Measurements from ENCODE around the gene BEND3. TPM values are rescaled to one million over a fixed set of nuclear protein-coding genes. Genes with fewer than 3 reads are reported as not detected.

Gene BEND3
- total RNA-seq, 2 experiments from 2014 or later, result 0.82 to 0.92 TPM

- H3K9me3 ChIP-seq (ENCODE audit: control insufficient read depth in 1 of 2, insufficient read depth in 1 of 2, low read length in 2 of 2), result peaks cover 0 to 18% of the 10 kb centered on the region in 2 experiments
- peaks cover 3% of the 10 kb centered on the region for H3K36me3 ChIP-seq (ENCODE audit: insufficient read depth, low read length)
- ChIA-PET POLR2A (no interaction called here), CTCF (no interaction called here)
- intact Hi-C loops (cut with DNase I, micrococcal nuclease), result no loop called here
- no peaks in the 10 kb centered on the region for H3K27me3 ChIP-seq (ENCODE audit: control insufficient read depth in 1 of 2, insufficient read depth in 2 of 2, low read length in 2 of 2)
- Mint-ChIP-seq H3K4me1 (ENCODE audit: low read depth) (peaks cover 17% of the 10 kb centered on the region), H3K27me3 (no peaks in the 10 kb centered on the region), H3K9me3 (no peaks in the 10 kb centered on the region), H3K4me3 (no peak overlapping the region), H3K36me3 (ENCODE audit: low read depth) (no peaks in the 10 kb centered on the region), H3K27ac (no peak overlapping the region)
- H3K27ac ChIP-seq (ENCODE audit: low read depth in 1 of 2, low read length in 2 of 2), result no peak overlapping the region
- DNase-seq, result no peak
- peaks cover 9% of the 10 kb centered on the region for H3K4me1 ChIP-seq (ENCODE audit: insufficient read depth, low read length)
- ATAC-seq (ENCODE audit: poor library complexity), result no peak
- TF ChIP-seq CTCF (IDR thresholded peaks at IDR 0.05), result no peak
- H3K4me3 ChIP-seq (ENCODE audit: low read length), result no peak overlapping the region
Measured at GRCh38 chr6:107066697-107067659, 48.3 kb downstream of the BEND3 start.

DNA sequence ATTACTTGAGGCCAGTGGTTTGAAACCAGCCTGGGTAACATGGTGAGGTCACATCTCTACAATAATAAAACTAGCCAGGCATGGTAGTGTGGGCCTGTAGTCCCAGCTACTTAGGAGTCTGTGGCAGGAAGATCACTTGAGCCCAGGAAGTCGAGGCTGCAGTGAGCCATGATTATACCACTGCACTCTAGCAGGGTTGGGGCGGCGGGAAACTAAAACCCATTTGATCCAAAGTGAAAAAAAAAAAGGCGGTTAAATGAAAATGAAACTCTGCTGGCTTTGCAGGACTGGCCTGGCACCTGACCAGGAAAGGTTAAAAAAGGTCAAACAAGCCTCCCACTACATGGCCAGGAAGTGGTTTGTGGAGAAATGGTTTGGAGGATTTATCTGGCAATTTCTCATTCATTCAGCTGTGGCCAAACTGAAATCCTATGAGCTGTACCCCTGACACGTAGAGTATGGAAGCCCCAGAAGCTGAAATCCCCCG, 50.7 kb downstream of the BEND3 start:
- ATAC-seq (ENCODE audit: poor library complexity) (no peak), DNase-seq (peak in 1 of 14 experiments; percentile 47)

DNA sequence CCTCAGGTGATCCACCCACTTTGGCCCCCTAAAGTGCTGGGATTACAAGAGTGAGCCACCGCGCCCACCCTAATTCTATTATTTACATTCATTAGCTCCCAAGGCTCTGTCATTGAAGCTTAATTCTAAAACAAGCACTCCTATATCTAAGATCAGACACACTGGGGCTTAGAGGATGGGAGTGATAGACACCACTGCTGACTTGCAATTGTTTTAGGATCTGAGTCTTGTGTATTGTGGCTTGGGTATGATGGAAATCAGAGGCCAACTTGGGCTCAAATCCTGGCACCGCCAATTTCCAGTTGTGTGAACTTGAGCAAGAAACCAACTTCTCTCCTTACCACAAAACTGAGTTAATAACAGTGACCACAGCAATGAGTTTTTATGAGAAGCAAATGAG, 52.6 kb downstream of the BEND3 start:
- Histone ChIP-seq H3K36me3 (ENCODE audit: insufficient read depth, low read length) (no peaks in the 10 kb centered on the region), H3K27ac (ENCODE audit: low read depth in 1 of 2, low read length in 2 of 2) (no peak overlapping the region), H3K9me3 (ENCODE audit: control insufficient read depth in 1 of 2, insufficient read depth in 1 of 2, low read length in 2 of 2) (no peaks in the 10 kb centered on the region), H3K4me1 (ENCODE audit: insufficient read depth, low read length) (peaks cover 23% of the 10 kb centered on the region), H3K4me3 (ENCODE audit: low read length) (no peak overlapping the region), H3K27me3 (ENCODE audit: control insufficient read depth in 1 of 2, insufficient read depth in 2 of 2, low read length in 2 of 2) (no peaks in the 10 kb centered on the region)
- ChIA-PET CTCF (interaction anchor here (0.6 kb wide), 1 partner anchor 899 kb away, joined by 3 read pairs; no protein-coding TSS in a partner anchor), POLR2A (no interaction called here)
- ATAC-seq (ENCODE audit: poor library complexity) (no peak), DNase-seq (no peak)
- no peak overlapping the region for H3K4me3 Mint-ChIP-seq
- H3K36me3 Mint-ChIP-seq (ENCODE audit: low read depth), result no peaks in the 10 kb centered on the region
- intact Hi-C loops (cut with DNase I, micrococcal nuclease), result no loop called here
- TF ChIP-seq CTCF (IDR thresholded peaks at IDR 0.05), result no peak
- no peaks in the 10 kb centered on the region for H3K9me3 Mint-ChIP-seq
- H3K27ac Mint-ChIP-seq, result no peak overlapping the region
- H3K27me3 Mint-ChIP-seq, result no peaks in the 10 kb centered on the region
- H3K4me1 Mint-ChIP-seq (ENCODE audit: low read depth), result peaks cover 31% of the 10 kb centered on the region

More for the DNA sequence above, 50.7 kb downstream of the BEND3 start:
- Histone ChIP-seq H3K9me3 (ENCODE audit: control insufficient read depth in 1 of 2, insufficient read depth in 1 of 2, low read length in 2 of 2) (peaks cover 0 to 10% of the 10 kb centered on the region in 2 experiments), H3K4me1 (ENCODE audit: insufficient read depth, low read length) (peaks cover 23% of the 10 kb centered on the region), H3K27ac (ENCODE audit: low read depth in 1 of 2, low read length in 2 of 2) (no peak overlapping the region), H3K36me3 (ENCODE audit: insufficient read depth, low read length) (no peaks in the 10 kb centered on the region), H3K4me3 (ENCODE audit: low read length) (no peak overlapping the region), H3K27me3 (ENCODE audit: control insufficient read depth in 1 of 2, insufficient read depth in 2 of 2, low read length in 2 of 2) (no peaks in the 10 kb centered on the region)
- intact Hi-C loops (cut with DNase I, micrococcal nuclease), result no loop called here
- ChIA-PET POLR2A (interaction anchor here (0.6 kb wide), 1 partner anchor 663 kb away, joined by 4 read pairs; no protein-coding TSS in a partner anchor), CTCF (no interaction called here)
- H3K27me3 Mint-ChIP-seq, result no peaks in the 10 kb centered on the region
- no peaks in the 10 kb centered on the region for H3K36me3 Mint-ChIP-seq (ENCODE audit: low read depth)
- no peaks in the 10 kb centered on the region for H3K9me3 Mint-ChIP-seq
- TF ChIP-seq CTCF (IDR thresholded peaks at IDR 0.05), result no peak
- no peak overlapping the region for H3K27ac Mint-ChIP-seq
- H3K4me3 Mint-ChIP-seq, result no peak overlapping the region
- peaks cover 31% of the 10 kb centered on the region for H3K4me1 Mint-ChIP-seq (ENCODE audit: low read depth)

Data from CD4-positive, alpha-beta T cell (primary cell).